Measurements from ENCODE around the gene RSPH1. TPM values are rescaled to one million over a fixed set of nuclear protein-coding genes. Genes with fewer than 3 reads are reported as not detected.

RSPH1 gene
- total and polyA plus RNA-seq, 2 of the 4 experiments (the other 2 are of a cell fraction): not detected

GRCh38 chr21:42512346-42513034, 16.5 kb upstream of the RSPH1 start:
- BruUV-seq (replicated peaks): no TSS peak
- POLR2A ChIA-PET (ENCODE audit: unreplicated experiment): no interaction called here
- dilution Hi-C loops (cut with HindIII; ENCODE audit: low sequenced_read_pairs, unreplicated experiment): no loop called here

More at GRCh38 chr21:42512346-42513034, 16.5 kb upstream of the RSPH1 start:
- H2AK5ac ChIP-seq (ENCODE audit: low read depth, low read length): no peak overlapping the region
- H4K8ac ChIP-seq (ENCODE audit: low read depth in 2 of 2, low read length in 2 of 2): no peak overlapping the region
- no peak overlapping the region for H2BK120ac ChIP-seq (ENCODE audit: low read depth, low read length)
- DNase-seq (no peak), ATAC-seq (ENCODE audit: low read depth) (no peak)
- H2AK9ac ChIP-seq (replicated peaks; ENCODE audit: low read depth, low read length, poor library complexity): no peak overlapping the region
- no peaks in the 10 kb centered on the region for H3K4me1 ChIP-seq (ENCODE audit: control insufficient read depth, insufficient read depth, low read length)
- H4K20me1 ChIP-seq (ENCODE audit: insufficient read depth, low read length): no peaks in the 10 kb centered on the region
- no peak overlapping the region for H3K14ac ChIP-seq (replicated peaks; ENCODE audit: low read depth, low read length)
- no peaks in the 10 kb centered on the region for H3K36me3 ChIP-seq (ENCODE audit: control insufficient read depth, insufficient read depth, low read length)
- H3K4me2 ChIP-seq (ENCODE audit: low read depth, low read length): no peak overlapping the region
- 92% methylated on average over 9 of the region's 16 CpGs; no CpG with 5 or more reads in 1 of the 2 experiments for WGBS, 2 experiments (ENCODE audit: extremely low coverage in 2 of 2, insufficient read length in 1 of 2)
- CTCF ChIA-PET: interaction anchor here (0.6 to 0.7 kb wide), 2 partner anchors 110 to 899 kb away, joined by 3 to 5 read pairs; no protein-coding TSS in a partner anchor
- H3K18ac ChIP-seq (ENCODE audit: low read depth, low read length): no peak overlapping the region
- H3K9me1 ChIP-seq (ENCODE audit: insufficient read depth, low read length): no peaks in the 10 kb centered on the region
- TF ChIP-seq MAFK (IDR thresholded peaks at IDR 0.05; ENCODE audit: low read depth, low read length): no peak
- TF ChIP-seq CHD1 (IDR thresholded peaks at IDR 0.05; ENCODE audit: low read depth, low read length): no peak
- TF ChIP-seq RCOR1 (IDR thresholded peaks at IDR 0.05; ENCODE audit: insufficient replicate concordance, low read length): no peak
- no peak for TF ChIP-seq CTCF (conservative IDR thresholded peaks at IDR 0.05; ENCODE audit: low read depth, low read length)
- no peak for TF ChIP-seq POLR2A (IDR thresholded peaks at IDR 0.05; ENCODE audit: low read depth, low read length)
- TF ChIP-seq USF2 (IDR thresholded peaks at IDR 0.05; ENCODE audit: low read depth, low read length): no peak
- TF ChIP-seq MXI1 (IDR thresholded peaks at IDR 0.05; ENCODE audit: borderline replicate concordance, low read depth, low read length): no peak
- TF ChIP-seq NFE2L2 (IDR thresholded peaks at IDR 0.05; ENCODE audit: low read depth, low read length): no peak
- no peak for TF ChIP-seq BHLHE40 (IDR thresholded peaks at IDR 0.05; ENCODE audit: low read depth, low read length)
- no peak for TF ChIP-seq RAD21 (IDR thresholded peaks at IDR 0.05; ENCODE audit: low read length)
- TF ChIP-seq SMC3 (IDR thresholded peaks at IDR 0.05; ENCODE audit: low read depth, low read length): no peak
- H2BK5ac ChIP-seq (ENCODE audit: low read depth, low read length, poor library complexity, severe bottlenecking): no peak overlapping the region
- H3K4me3 ChIP-seq (ENCODE audit: insufficient read depth, low read depth, low read length): no peak overlapping the region
- H3K9ac ChIP-seq (ENCODE audit: low read depth, low read length): no peak overlapping the region
- H3K79me1 ChIP-seq (ENCODE audit: low read depth in 1 of 2, low read length in 2 of 2): no peaks in the 10 kb centered on the region
- no peak overlapping the region for H2BK15ac ChIP-seq (ENCODE audit: low read depth, low read length)
- intact Hi-C loops (cut with micrococcal nuclease) (no loop called here), in situ Hi-C loops (cut with MboI; ENCODE audit: low sequenced_read_pairs) (no loop called here)
- H3K23ac ChIP-seq (ENCODE audit: low read depth, low read length): no peak overlapping the region
- H3K9me3 ChIP-seq (ENCODE audit: control insufficient read depth, insufficient read depth, low read length): no peaks in the 10 kb centered on the region
- H3K27me3 ChIP-seq (ENCODE audit: control insufficient read depth, insufficient read depth, low read length): peaks cover 30% of the 10 kb centered on the region
- H2BK20ac ChIP-seq (ENCODE audit: low read depth, low read length): no peak overlapping the region
- H3K27ac ChIP-seq (ENCODE audit: insufficient read depth, low read length): no peak overlapping the region
- H3K4ac ChIP-seq (ENCODE audit: low read depth, low read length): no peak overlapping the region
- H2AFZ ChIP-seq (replicated peaks; ENCODE audit: low read length, poor library complexity): no peak overlapping the region
- no peak overlapping the region for H4K91ac ChIP-seq (ENCODE audit: insufficient read depth, low read depth, low read length)
- H4K5ac ChIP-seq (ENCODE audit: low read depth, low read length): no peak overlapping the region
- H3K56ac ChIP-seq (ENCODE audit: extremely low read depth, insufficient read depth, low read length): no peak overlapping the region

Data from IMR-90 (cell line).